HG03378 (cell line): ENCODE measurements around the gene CHRFAM7A.
"Not testable (repeated sequence)": the region's sequence is repeated elsewhere in the genome, so short reads cannot be mapped to it uniquely, and the experiment has no call there.

Source experiments
- ATAC-seq: cut with Tn5 transposase; IDR thresholded peaks from one replicate; pipeline ENCODE4 v1.9.1; 2021; ENCODE audit warnings: mild to moderate bottlenecking, moderate library complexity; ENCODE audit not compliant: unreplicated experiment

Gene CHRFAM7A

DNA sequence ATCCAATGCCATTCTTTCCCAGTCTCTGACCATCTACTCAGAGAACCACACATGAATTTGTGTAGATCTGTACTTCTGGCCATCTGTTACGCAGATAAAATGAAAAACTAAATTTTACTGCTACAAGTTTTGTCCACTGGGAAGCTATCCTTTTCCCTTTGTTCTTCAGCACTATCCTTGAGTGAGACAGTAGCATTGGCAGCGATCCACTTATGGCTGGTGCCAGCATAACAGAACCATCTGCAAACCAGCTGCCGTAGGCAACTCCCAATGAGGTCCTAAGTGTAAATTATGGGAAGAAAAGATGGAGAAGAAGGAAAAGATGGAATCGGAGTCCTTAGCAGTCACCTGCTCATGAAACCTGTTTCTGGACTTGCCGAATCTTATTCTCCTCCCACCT, 72.3 kb downstream of the CHRFAM7A start:
- not testable (repeated sequence) for ATAC-seq

DNA sequence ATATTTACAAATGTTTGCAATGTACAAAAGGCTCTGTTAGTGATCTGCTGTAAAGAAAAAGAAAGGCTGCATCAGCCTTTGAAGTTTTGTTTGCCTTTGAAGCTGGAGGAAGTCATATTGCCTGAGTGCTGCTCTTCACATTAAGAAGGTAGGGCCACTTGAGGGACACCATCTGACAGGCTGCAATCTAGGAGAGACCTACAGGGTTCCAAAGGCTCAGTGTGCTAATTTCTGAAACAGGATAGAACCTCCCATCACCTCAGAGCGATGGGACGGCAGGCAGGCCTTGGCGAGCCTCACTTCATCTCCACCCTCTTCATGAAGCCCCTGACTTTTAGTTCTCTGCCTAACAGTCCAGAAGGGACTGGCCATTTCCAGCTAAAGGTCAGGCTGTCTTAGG, 77.6 kb downstream of the CHRFAM7A start:
- not testable (repeated sequence) for ATAC-seq

DNA sequence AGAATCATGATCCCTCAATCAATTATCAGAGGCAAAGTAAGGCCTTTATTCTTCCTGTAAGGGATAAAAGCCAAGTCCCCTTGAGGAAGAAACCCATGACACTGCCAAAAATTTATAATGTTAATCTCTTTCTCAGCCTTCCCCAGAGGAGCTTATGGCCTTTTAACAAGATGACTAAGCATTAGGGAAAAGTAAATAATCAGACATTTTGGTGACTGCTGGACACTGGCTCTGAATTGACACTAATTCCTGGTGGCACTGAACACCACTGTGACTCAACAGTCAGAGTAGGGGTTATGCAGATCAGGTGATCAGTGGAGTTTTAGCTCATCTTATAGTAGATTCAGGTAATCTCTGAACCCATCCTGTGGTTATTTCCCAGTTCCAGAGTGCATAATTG, 82.8 kb downstream of the CHRFAM7A start:
- not testable (repeated sequence) for ATAC-seq
